ENCODE data around the gene ALOXE3.
"Not testable (repeated sequence)": the region's sequence is repeated elsewhere in the genome, so short reads cannot be mapped to it uniquely, and the experiment has no call there.

ALOXE3 gene

DNA sequence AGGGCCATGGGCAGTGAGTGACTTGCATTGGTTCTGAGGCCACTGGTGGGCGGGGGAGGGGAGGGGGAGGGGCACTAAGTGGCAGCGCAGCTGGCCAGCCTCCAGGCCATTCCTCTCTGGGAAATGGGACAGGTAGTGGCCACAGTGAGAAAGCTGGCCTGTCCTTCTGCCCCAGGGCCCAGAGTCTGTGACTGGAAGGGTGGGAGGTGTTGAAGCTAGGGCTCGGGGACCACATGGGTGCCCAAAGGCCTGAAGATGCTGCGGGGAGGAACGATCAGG, 30.4 kb downstream of the ALOXE3 start:
- no peak for DNase-seq

GRCh38 chr17:8087075-8087951, 31.0 kb downstream of the ALOXE3 start, which contains the start of gene ALOX12B:
Gene ALOX12B (minus strand): TSS chr17:8087716. CDS start chr17:8087442, 274 bp downstream.
- DNase-seq: no peak

- DNase-seq: no peak
These were observed 34.1 kb downstream of the ALOXE3 start for GRCh38 chr17:8084250-8084649.

DNA sequence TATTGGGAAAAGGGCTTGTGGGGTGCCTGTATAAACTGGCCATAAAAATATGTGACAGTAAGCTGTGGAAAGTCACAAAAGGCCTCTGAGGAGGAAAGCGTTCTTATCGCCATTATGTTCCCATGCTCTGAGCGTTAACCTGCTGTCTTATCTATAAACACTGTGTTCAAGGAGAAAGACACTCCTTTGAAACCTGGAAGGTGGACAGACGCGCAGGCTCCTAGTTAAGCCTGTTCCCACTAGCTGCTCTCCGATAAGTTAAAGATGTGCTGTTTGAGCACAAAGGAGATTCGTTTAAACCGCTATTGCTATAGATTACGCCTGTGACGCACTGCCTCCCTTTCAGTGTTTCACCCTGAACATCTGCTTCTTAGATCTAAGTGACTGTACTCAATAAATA, 36.0 kb downstream of the ALOXE3 start:
- DNase-seq: no peak

- no peak for DNase-seq
These were observed 36.4 kb downstream of the ALOXE3 start for GRCh38 chr17:8081876-8082275.

- no peak for DNase-seq
These were observed 37.5 kb downstream of the ALOXE3 start for GRCh38 chr17:8080799-8081219.

- no peak for DNase-seq
These were observed 38.0 kb downstream of the ALOXE3 start for GRCh38 chr17:8080208-8080798.

GRCh38 chr17:8079291-8080207, 38.8 kb downstream of the ALOXE3 start:
- peak; percentile 86 for DNase-seq

DNA sequence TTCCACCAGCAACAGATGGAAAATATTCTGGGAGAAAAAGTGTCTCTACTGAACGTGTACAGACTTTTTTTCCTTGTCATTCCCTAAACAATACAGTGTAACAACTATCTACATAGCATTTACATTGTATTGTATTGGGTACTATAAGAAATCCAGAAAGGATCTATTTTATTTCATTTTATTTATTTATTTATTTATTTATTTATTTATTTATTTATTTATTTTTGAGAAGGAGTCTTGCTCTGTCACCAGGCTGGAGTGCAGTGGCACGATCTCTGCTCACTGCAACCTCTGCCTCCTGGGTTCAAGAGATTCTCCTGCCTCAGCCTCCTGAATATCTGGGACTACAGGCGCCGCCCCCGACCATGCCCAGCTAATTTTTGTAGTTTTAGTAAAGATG, 40.4 kb downstream of the ALOXE3 start:
- DNase-seq: not testable (repeated sequence)

- no peak for DNase-seq
These were observed 41.6 kb downstream of the ALOXE3 start for GRCh38 chr17:8076502-8077266.

DNA sequence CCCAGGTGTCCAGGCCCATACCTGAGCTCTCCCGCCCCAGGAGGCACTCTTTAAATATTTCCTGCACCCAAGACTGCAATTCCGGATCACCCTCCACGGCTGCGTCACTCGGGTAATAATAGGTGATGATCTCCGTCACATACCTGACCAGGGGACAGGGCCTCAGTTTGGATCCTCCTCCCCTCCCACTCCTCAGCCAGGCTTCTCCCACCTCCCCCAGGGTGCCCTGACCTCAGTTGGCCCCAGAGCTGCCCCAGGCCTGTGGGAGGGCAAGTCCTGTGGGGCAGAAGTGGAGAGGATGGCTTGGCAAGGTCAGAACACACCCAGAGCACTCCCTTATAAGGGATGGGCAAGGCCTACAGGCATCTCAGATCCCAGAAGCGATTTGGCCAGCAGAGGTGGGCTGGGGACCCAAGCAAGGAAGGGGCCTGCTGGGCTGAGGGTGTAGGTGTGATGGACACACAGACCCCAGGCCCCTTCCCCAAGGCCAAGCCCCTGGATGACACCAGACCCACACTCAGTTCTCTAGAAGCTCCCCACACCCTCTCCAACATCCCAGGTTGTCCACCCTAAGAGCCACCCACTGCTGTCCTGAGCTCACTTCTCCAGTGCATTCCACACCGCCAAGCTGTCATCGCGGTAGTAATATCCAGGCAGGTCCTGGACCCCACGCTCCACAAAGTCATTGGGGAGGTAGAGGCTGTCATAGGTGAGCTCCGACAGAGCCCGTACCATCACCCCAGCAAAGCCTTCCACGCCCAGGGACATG, 42.6 kb downstream of the ALOXE3 start:
- DNase-seq: no peak

GRCh38 chr17:8075081-8075480, 43.2 kb downstream of the ALOXE3 start:
- DNase-seq: no peak

- DNase-seq: no peak
These were observed 43.8 kb downstream of the ALOXE3 start for GRCh38 chr17:8074554-8074953.

- peak; percentile 93 for DNase-seq
These were observed 44.5 kb downstream of the ALOXE3 start for GRCh38 chr17:8073627-8074484.

GRCh38 chr17:8072729-8073461, 45.4 kb downstream of the ALOXE3 start:
- peak; percentile 65 for DNase-seq

GRCh38 chr17:8072341-8072728, 46.0 kb downstream of the ALOXE3 start:
- DNase-seq: peak; percentile 21

- no peak for DNase-seq
These were observed 46.8 kb downstream of the ALOXE3 start for GRCh38 chr17:8071496-8071895.

DNA sequence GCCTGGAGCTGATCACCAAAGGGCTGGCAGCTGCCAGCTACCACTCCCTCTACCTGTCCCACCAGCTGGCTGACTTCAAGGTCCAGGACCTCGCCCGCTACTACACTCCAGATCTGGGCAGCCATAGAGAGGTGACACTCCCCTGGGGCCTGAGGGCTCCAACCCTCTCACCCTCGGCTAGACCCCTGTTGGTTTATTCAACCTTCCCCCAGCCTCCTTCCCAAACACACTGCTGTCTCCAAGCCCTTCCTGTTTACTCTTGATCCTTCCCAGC, 48.8 kb downstream of the ALOXE3 start:
- DNase-seq: no peak

DNA sequence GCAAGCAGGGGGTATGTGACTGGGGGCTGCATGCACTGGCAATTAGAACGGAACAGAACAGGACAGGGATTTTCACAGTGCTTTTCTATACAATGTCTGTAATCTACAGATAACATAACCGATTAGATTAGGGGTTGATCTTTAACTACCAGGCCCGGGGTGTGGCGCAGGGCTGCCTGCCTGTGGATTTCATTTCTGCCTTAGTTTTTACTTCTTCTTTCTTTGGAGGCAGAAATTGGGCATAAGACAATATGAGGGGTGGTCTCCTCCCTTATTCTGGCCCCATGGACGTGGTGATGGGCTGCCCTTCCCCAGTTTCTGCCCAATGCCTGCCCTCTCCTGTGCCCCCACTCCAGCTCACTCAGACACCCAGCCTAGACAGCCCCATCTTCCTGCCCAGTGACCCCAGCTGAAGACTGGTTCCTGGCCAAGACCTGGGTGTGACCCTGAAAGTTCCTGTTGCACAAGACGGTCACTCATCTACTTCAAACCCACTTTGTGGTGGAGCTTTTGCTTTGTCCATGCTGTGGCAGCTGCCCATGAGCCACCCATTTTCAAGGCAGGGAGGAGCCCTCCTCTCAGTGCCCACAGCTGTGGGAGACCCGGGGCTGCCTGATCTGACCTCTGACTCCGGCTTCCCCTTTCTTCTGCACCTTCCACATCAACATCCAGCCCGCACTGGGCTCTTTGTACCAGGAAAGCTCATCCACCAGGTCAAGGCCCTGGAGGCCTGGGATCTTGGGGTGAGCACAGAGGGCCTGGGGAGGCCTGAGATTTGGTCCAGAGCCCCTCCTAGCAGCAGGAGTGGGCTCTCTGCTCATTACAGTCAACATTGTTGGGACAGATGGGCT, 49.4 kb downstream of the ALOXE3 start:
- no peak for DNase-seq
